NOMO-1 treated with dmso at 0.1 percent for 144 hours (cell line): ENCODE data around the gene AGBL4.

Experiments used
- DNase-seq: peaks from one replicate; lab custom pipeline; 2025; ENCODE audit not compliant: unreplicated experiment; lab: John Stamatoyannopoulos, UW

Gene AGBL4

GRCh38 chr1:48948562-48948961 is 1075.2 kb downstream of the AGBL4 start:
- DNase-seq: no peak

- DNase-seq: no peak
These were observed 1075.8 kb downstream of the AGBL4 start for GRCh38 chr1:48947761-48948537.

- no peak for DNase-seq
These were observed 1077.7 kb downstream of the AGBL4 start for GRCh38 chr1:48946070-48946469.

DNA sequence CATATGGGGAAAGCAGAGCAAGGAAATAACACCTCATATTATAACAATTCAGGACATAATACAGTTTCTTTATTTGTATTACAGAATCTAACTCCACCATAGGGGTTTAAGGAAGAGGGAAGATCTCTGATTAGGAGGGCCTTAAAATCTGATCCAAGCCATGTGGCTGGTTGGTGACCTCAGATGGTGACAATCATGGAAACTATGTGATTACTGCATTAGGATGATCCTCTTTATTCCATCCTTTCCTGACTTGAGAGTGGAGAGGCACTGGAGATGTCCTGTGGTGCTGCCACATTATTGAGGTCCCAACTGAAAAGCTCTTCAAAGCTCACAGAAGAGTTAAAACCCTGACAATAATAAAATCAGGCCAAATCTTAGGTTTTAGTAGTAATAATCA is 1078.9 kb downstream of the AGBL4 start:
- no peak for DNase-seq

DNA sequence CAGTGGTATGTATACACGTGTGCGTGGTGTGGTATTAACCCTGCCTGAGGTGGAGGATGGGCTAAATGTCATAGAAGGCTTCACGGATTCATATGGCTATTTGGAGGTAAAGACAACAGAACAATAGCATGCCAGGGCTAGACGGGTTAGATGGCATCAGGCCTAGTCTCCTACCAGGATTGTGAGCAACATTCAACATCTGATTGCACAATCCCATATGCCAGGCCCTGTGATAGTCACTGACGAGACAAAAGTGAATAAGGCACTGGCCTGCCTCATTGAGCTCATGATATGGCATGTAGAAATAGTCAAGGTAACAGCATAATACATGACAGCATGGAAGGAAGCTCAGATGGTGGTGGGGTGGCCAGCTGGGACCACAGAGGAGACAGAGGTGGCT is 1079.9 kb downstream of the AGBL4 start:
- no peak for DNase-seq

GRCh38 chr1:48943393-48943792 is 1080.4 kb downstream of the AGBL4 start:
- no peak for DNase-seq

DNA sequence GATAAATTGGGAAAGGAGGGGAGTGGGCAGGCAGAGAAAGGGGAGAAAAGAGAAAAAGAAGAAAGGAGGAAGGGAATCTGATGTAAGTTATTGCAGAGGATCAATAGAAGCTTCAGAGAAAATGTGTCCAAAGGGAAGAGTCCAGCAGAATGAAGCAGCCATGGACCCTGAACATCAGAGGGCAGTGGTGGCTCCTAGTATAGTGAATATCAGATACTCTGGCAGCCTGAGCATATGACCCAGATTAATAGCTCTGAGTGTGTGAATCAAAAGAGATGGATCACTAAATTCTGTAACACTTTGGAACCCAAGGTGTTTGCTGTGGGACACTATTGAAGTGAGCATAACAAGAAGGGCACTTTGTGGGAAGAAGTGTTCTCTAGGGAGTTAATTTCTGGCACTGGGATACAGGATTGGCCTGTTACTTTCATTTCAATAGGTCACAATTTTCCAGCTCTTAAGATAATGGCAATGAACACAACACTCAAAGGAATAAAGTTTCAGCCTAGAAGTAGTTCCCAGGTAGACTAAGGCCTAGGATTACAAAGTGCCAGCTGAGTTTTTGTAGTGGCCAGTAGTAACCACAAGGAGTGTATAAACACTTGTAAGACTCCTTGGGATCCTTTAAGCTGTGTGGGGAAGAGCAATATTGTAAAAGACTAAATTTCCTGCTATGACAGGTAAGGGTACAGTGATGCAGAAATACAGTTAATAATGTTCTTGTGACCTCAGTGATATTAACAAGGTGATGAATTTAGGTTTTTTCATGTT is 1082.6 kb downstream of the AGBL4 start:
- DNase-seq: no peak

- no peak for DNase-seq
These were observed 1083.4 kb downstream of the AGBL4 start for GRCh38 chr1:48940354-48940753.

DNA sequence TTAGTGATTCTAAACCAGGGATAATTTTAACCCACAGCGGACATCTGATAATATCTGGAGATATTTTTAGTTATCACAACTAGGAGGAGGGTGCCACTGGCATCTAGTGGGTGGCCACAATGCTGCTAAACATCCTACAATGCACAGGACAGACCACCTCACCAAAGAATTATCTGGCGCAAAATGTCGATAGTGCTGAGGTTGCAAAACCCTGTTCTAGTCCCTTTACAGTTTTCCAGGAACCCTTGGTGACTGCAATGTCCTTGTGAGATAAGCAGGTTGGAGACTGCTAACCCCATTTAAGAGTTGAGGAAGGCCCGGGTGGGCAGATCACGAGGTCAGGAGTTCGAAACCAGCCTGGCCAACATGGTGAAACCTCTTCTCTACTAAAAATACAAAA is 1083.9 kb downstream of the AGBL4 start:
- DNase-seq: no peak

- no peak for DNase-seq
These were observed 1084.7 kb downstream of the AGBL4 start for GRCh38 chr1:48939042-48939441.

- no peak for DNase-seq
These were observed 1086.0 kb downstream of the AGBL4 start for GRCh38 chr1:48937732-48938131.

- no peak for DNase-seq
These were observed 1087.3 kb downstream of the AGBL4 start for GRCh38 chr1:48936436-48936835.

GRCh38 chr1:48932366-48932765 is 1091.4 kb downstream of the AGBL4 start:
- DNase-seq: no peak

GRCh38 chr1:48931506-48932192 is 1092.1 kb downstream of the AGBL4 start:
- no peak for DNase-seq

DNA sequence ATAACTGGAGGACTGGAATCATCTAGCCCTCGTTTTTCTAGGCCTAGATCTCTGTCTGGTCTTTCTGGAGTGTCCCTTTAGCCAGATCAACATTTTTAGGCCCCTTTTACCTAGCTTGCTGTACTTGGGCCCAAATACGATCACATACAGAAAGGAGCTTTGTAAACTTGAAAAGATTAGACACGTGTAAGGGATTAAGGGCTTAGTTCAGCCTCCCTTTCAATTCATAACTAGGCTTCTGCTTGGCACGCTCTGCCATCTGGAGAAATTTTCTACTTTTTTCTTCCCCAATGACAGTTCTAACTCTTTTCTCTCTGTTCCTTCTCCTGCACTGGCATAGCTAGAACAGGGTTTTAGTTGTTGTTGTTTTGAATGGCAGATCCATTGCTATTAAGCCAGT is 1093.7 kb downstream of the AGBL4 start:
- DNase-seq: no peak

GRCh38 chr1:48924099-48924498 is 1099.7 kb downstream of the AGBL4 start:
- DNase-seq: no peak

DNA sequence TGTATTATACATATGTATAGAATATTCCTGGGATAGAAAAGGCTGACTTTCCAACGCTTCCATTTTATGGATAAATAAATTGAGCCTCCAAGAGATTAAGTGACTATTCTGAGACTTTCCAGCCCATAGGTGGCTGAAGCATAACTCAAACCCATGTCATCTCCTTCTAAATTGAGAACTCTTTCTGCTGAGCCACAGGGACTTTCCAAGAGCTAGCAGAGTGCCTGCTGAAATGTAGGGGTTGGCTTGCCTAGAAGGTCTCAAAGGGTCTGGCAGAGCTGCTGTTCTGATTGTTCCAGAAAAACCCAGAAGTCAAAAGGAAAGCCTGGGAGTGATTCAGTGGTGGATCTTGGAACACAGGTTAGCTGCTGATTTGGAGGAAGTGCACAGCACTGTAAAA is 1100.6 kb downstream of the AGBL4 start:
- no peak for DNase-seq

DNA sequence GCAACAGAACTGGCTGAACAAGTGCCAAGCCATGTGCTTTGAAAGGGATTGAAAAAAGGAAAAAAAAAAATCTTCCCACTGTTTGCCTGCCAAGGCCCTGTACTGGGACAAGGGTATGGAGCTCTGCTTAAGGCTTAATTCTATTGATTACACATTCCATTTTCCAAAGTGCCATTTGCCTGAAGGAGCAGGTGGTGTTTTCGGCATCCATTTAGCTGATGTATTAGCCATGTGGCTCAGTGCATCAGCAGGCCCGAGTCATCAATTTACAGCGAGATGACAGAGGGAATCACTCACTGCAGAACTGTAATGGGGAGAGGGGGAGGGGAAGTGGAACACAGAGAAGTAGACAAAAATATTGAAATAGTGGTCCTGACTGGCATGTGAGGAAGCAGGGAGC is 1102.9 kb downstream of the AGBL4 start:
- DNase-seq: no peak

DNA sequence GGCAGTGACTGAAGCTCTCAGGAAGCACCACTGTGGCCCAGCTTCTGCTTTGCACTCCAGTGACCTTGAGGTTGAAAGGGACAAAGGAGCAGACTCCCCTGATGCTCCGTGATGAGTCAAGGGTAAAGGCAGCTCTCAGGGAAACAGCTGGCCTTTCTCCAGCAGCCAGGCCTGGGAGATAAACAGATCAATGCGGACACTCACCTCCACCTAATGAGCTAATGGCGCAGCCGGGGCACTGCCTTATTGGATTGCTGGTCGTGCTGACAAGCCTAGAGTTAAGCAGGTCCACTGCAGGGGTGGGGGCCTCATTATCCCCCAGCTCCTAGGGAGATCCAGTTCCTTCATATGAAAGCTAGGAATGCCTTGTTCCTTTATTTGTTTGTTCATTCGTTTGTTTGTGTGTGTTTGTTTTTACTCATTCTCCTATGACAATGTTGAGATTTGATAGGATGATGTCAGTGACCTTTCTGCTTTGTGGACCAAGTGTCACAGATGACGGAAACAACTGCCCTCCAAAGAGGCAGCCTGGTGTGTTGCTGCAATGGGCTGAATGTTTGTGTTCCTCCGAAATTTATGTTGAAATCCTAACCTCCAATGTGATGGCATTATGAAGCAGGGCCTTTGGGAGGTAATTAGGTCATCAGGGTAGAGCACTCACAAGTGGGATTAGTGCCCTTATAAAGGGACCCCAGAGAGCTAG is 1105.7 kb downstream of the AGBL4 start:
- no peak for DNase-seq

- no peak for DNase-seq
These were observed 1106.7 kb downstream of the AGBL4 start for GRCh38 chr1:48917070-48917454.
